Activated naive CD4-positive, alpha-beta T cell (primary cell): ENCODE data around the gene AKT3.

Experiments
- DNase-seq, 4 experiments: peaks; one replicate each; lab custom pipeline; 2025; lab: John Stamatoyannopoulos, UW

The AKT3 gene

GRCh38 chr1:243507001-243507671, 342.9 kb downstream of the AKT3 start:
- DNase-seq = no peak

DNA sequence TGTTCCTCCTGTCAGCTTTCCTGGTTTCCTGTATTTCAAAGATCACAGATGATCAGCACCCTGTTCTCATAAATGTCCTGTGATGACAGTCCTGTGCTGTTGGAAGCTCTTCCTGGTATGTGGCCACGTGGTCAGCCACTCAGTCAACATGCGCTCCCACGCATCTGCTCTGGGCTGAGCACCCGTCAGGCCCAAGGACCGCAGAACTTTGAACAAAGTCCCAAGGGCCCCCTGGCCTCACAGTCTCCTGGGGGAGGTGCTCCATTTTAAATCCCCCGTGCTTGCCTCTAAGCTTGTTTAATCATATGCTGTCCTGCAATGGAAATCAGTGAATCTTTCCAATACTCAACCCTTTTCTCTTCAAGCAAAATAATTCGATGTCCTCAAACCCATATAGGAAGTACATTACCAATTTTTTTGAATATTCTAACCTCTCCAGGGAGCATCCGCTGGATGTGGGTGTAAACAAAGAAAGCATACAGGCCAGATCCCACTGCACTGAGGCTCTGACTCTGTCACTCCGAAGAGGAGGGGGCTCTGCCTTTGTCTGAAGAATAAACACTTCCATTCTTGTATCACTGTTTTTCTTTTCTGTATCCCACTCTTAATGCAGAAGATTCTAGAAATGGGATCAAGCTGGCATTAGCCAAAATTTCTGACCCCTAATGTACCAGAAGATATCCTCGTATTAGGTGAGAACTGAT, 343.9 kb downstream of the AKT3 start:
- DNase-seq = no peak

DNA sequence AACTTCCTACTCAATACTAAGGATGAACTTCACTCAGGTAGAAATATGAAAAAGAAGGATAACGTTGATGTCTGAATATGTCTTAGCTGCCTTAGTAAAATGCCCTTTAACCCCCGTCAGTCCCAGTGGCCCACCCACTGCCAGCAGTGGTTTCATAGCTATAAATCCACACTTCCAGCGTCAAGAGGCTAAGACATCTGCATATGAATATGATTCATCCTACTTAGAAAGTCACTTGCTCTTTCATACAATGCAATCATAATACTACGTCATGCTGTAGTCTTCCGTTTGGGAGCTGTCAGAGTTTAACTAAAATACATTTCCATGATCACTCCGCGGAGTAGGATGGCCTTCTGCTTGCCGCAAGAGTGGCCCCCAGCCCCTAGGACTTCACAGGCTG, 346.9 kb downstream of the AKT3 start:
- DNase-seq = no peak

GRCh38 chr1:243501002-243501401, 349.0 kb downstream of the AKT3 start:
- no peak for DNase-seq

GRCh38 chr1:243500512-243500911, 349.5 kb downstream of the AKT3 start:
- no peak for DNase-seq

GRCh38 chr1:243499711-243500110, 350.3 kb downstream of the AKT3 start:
- DNase-seq = no peak

GRCh38 chr1:243499248-243499647, 350.8 kb downstream of the AKT3 start:
- no peak for DNase-seq

GRCh38 chr1:243497939-243498681, 351.9 kb downstream of the AKT3 start:
- DNase-seq = no peak

- no peak for DNase-seq
Measured at GRCh38 chr1:243496806-243497205, 353.2 kb downstream of the AKT3 start.

- DNase-seq = no peak
Measured at GRCh38 chr1:243496187-243496646, 353.8 kb downstream of the AKT3 start.

GRCh38 chr1:243495442-243496186, 354.4 kb downstream of the AKT3 start:
- no peak for DNase-seq

GRCh38 chr1:243494741-243495431, 355.2 kb downstream of the AKT3 start:
- DNase-seq = no peak

GRCh38 chr1:243493156-243494129, 356.6 kb downstream of the AKT3 start:
- no peak for DNase-seq

DNA sequence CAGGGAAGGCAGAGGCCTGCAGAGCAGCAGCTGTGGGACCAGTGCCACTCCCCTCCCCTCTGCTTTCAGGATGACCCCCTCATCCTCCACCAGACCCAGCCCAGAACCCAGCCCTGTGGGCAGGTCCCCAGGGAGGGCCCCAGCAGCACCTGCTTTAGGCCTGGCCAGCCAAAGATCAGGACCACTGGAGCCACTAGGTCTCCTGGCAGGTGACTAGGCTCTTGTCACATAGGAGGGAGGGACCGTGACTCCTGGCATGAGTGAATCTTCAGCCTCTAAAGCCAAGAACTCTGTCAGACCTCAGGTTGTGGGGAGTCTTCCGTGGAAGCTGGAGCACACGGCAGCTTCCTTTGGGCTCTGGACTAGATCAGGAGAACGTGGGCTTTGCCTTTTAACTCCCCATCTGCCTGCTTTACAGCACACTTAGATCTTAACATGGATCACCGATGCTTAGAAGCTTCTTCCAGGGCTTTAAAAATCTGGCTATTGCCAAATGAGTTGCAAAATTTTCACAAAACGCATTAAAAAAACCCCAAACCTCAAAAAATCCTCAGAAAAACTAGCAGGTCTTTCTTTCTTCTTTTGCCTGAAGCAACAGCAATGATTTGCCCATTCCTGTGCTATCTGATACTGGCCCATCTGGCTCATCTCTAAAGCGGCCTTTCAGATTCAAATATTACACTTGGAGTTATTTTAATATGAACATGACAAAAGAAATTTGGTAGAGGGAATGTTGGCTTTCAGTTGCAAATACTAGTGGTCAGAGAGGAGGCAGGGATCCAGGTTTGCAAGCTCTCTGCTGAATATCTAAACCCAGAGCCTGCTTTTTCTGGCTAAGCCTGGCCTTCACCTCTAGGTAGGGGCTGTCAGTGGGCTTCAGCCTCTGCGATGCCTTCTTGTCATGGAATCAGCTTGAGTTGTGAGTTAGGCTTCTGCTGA, 359.0 kb downstream of the AKT3 start:
- DNase-seq = no peak

- no peak for DNase-seq
Measured at GRCh38 chr1:243489681-243490546, 360.1 kb downstream of the AKT3 start.

DNA sequence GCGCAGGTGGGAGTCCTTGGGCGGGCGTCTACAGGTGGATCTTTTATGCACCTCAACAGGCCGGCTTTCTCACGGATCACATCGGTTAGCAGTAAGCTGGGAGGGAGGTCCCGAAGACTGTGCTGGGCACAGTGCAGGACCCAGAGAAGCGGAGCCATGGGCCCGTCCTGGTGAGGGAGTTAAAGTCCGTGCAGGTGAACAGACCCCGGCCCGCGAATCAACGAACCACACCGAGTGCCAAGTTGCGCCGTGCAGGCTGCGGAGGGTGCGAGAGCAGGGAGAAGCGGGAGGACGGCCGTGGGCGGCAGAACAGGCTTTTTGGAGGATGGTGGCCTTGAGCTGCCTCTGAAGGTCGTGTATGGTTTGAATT, 360.9 kb downstream of the AKT3 start:
- DNase-seq = no peak

- DNase-seq = no peak
Measured at GRCh38 chr1:243488459-243489157, 361.4 kb downstream of the AKT3 start.
